Measurements from ENCODE around the gene LARGE1. TPM values are rescaled to one million over a fixed set of nuclear protein-coding genes. Genes with fewer than 3 reads are reported as not detected.
"Not testable (repeated sequence)": the region's sequence is repeated elsewhere in the genome, so short reads cannot be mapped to it uniquely, and the experiment has no call there.

Gene LARGE1
- polyA plus RNA-seq, 3 donors from 2014 or later = 0.04 to 0.29 TPM; not detected in 1

- H3K4me1 Mint-ChIP-seq = no peaks in the 10 kb centered on the region
- no peaks in the 10 kb centered on the region for H3K36me3 Mint-ChIP-seq
- DNase-seq = no peak
- peaks cover 0 to 5% (median 0%) of the 10 kb centered on the region in 6 donors for H3K9me3 Mint-ChIP-seq
- no peak overlapping the region for H3K4me3 Mint-ChIP-seq
- no peak overlapping the region for H3K27ac Mint-ChIP-seq
- peaks cover 0 to 4% (median 4%) of the 10 kb centered on the region in 3 donors for H3K27me3 Mint-ChIP-seq (ENCODE audit: low read depth in 3 of 3)
These were observed 344.5 kb downstream of the LARGE1 start for GRCh38 chr22:33575771-33576170.

GRCh38 chr22:33575041-33575440, 345.2 kb downstream of the LARGE1 start:
- no peak for DNase-seq
- Mint-ChIP-seq H3K4me1 (peaks cover 0 to 2% of the 10 kb centered on the region in 2 donors), H3K9me3 (peaks cover 0 to 5% (median 0%) of the 10 kb centered on the region in 6 donors), H3K4me3 (no peak overlapping the region), H3K36me3 (no peaks in the 10 kb centered on the region), H3K27ac (no peak overlapping the region), H3K27me3 (ENCODE audit: low read depth in 3 of 3) (peaks cover 0 to 4% (median 4%) of the 10 kb centered on the region in 3 donors)

- Mint-ChIP-seq H3K27me3 (ENCODE audit: low read depth in 3 of 3) (peaks cover 0 to 4% (median 2%) of the 10 kb centered on the region in 3 donors), H3K27ac (peak overlapping the region in 1 of 6 donors; percentile 42), H3K36me3 (no peaks in the 10 kb centered on the region), H3K4me3 (no peak overlapping the region), H3K4me1 (peaks cover 7 to 17% of the 10 kb centered on the region in 2 donors), H3K9me3 (peaks cover 0 to 5% (median 0%) of the 10 kb centered on the region in 6 donors)
- no peak for DNase-seq
These were observed 346.8 kb downstream of the LARGE1 start for GRCh38 chr22:33573479-33573878.

GRCh38 chr22:33572086-33572485, 348.2 kb downstream of the LARGE1 start:
- no peak overlapping the region for H3K4me3 Mint-ChIP-seq
- H3K27ac Mint-ChIP-seq = no peak overlapping the region
- DNase-seq = no peak
- no peaks in the 10 kb centered on the region for H3K36me3 Mint-ChIP-seq
- peaks cover 0 to 5% (median 0%) of the 10 kb centered on the region in 6 donors for H3K9me3 Mint-ChIP-seq
- H3K27me3 Mint-ChIP-seq (ENCODE audit: low read depth in 3 of 3) = peaks cover 0 to 4% (median 2%) of the 10 kb centered on the region in 3 donors
- H3K4me1 Mint-ChIP-seq = peaks cover 17 to 30% of the 10 kb centered on the region in 2 donors

- no peak for DNase-seq
- peaks cover 0 to 2% (median 2%) of the 10 kb centered on the region in 3 donors for H3K27me3 Mint-ChIP-seq (ENCODE audit: low read depth in 3 of 3)
- no peaks in the 10 kb centered on the region for H3K36me3 Mint-ChIP-seq
- H3K27ac Mint-ChIP-seq = no peak overlapping the region
- peaks cover 17 to 36% of the 10 kb centered on the region in 2 donors for H3K4me1 Mint-ChIP-seq
- peaks cover 0 to 5% (median 0%) of the 10 kb centered on the region in 6 donors for H3K9me3 Mint-ChIP-seq
- no peak overlapping the region for H3K4me3 Mint-ChIP-seq
These were observed 350.2 kb downstream of the LARGE1 start for GRCh38 chr22:33570110-33570509.

GRCh38 chr22:33569559-33569958, 350.7 kb downstream of the LARGE1 start:
- Mint-ChIP-seq H3K27ac (peak overlapping the region in 1 of 6 donors; percentile 33), H3K9me3 (peaks cover 0 to 4% (median 0%) of the 10 kb centered on the region in 6 donors)

GRCh38 chr22:33569018-33569417, 351.3 kb downstream of the LARGE1 start:
- DNase-seq = no peak
- Mint-ChIP-seq H3K36me3 (no peaks in the 10 kb centered on the region), H3K4me3 (peak overlapping the region in 1 of 5 donors; percentile 1), H3K27ac (no peak overlapping the region), H3K9me3 (peaks cover 0 to 4% (median 0%) of the 10 kb centered on the region in 6 donors), H3K27me3 (ENCODE audit: low read depth in 3 of 3) (peaks cover 0 to 2% (median 0%) of the 10 kb centered on the region in 3 donors), H3K4me1 (peaks cover 17 to 36% of the 10 kb centered on the region in 2 donors)

More at GRCh38 chr22:33569559-33569958, 350.7 kb downstream of the LARGE1 start:
- peaks cover 0 to 2% (median 0%) of the 10 kb centered on the region in 3 donors for H3K27me3 Mint-ChIP-seq (ENCODE audit: low read depth in 3 of 3)
- H3K36me3 Mint-ChIP-seq = no peaks in the 10 kb centered on the region
- H3K4me1 Mint-ChIP-seq = peaks cover 17 to 36% of the 10 kb centered on the region in 2 donors
- peak overlapping the region in 1 of 5 donors; percentile 22 for H3K4me3 Mint-ChIP-seq
- DNase-seq = no peak

- H3K9me3 Mint-ChIP-seq; H3K27me3 Mint-ChIP-seq (ENCODE audit: low read depth in 3 of 3); H3K36me3 Mint-ChIP-seq: not testable (repeated sequence)
- peak; percentile 9 to 32 (median 11) for DNase-seq
- H3K27ac Mint-ChIP-seq = peak overlapping the region in 2 of 6 donors; percentile 4 to 47
- peaks cover 17 to 36% of the 10 kb centered on the region in 2 donors for H3K4me1 Mint-ChIP-seq
- H3K4me3 Mint-ChIP-seq = peak overlapping the region in 1 of 5 donors; percentile 36
These were observed 353.8 kb downstream of the LARGE1 start for GRCh38 chr22:33566495-33566894.

- peaks cover 0 to 3% (median 0%) of the 10 kb centered on the region in 3 donors for H3K36me3 Mint-ChIP-seq
- no peak overlapping the region for H3K27ac Mint-ChIP-seq
- H3K4me1 Mint-ChIP-seq = peaks cover 17 to 36% of the 10 kb centered on the region in 2 donors
- DNase-seq = no peak
- no peaks in the 10 kb centered on the region for H3K27me3 Mint-ChIP-seq (ENCODE audit: low read depth in 3 of 3)
- no peak overlapping the region for H3K4me3 Mint-ChIP-seq
- peaks cover 0 to 4% (median 0%) of the 10 kb centered on the region in 6 donors for H3K9me3 Mint-ChIP-seq
These were observed 354.7 kb downstream of the LARGE1 start for GRCh38 chr22:33565580-33565995.

- Mint-ChIP-seq H3K4me1 (peaks cover 17 to 30% of the 10 kb centered on the region in 2 donors), H3K27me3 (ENCODE audit: low read depth in 3 of 3) (no peaks in the 10 kb centered on the region), H3K9me3 (peaks cover 0 to 5% (median 0%) of the 10 kb centered on the region in 6 donors), H3K4me3 (no peak overlapping the region), H3K27ac (no peak overlapping the region), H3K36me3 (peaks cover 0 to 3% (median 0%) of the 10 kb centered on the region in 3 donors)
- no peak for DNase-seq
These were observed 355.6 kb downstream of the LARGE1 start for GRCh38 chr22:33564683-33565082.

- peaks cover 0 to 3% (median 0%) of the 10 kb centered on the region in 3 donors for H3K36me3 Mint-ChIP-seq
- no peak for DNase-seq
- peaks cover 9 to 18% of the 10 kb centered on the region in 2 donors for H3K4me1 Mint-ChIP-seq
- no peak overlapping the region for H3K4me3 Mint-ChIP-seq
- peaks cover 0 to 5% (median 0%) of the 10 kb centered on the region in 6 donors for H3K9me3 Mint-ChIP-seq
- H3K27ac Mint-ChIP-seq = no peak overlapping the region
- H3K27me3 Mint-ChIP-seq (ENCODE audit: low read depth in 3 of 3) = peaks cover 0 to 2% (median 0%) of the 10 kb centered on the region in 3 donors
These were observed 356.9 kb downstream of the LARGE1 start for GRCh38 chr22:33563220-33563964.

- Mint-ChIP-seq H3K4me3 (no peak overlapping the region), H3K27ac (no peak overlapping the region), H3K4me1 (peaks cover under 1 to 9% of the 10 kb centered on the region in 2 donors), H3K36me3 (peaks cover 0 to 3% (median 0%) of the 10 kb centered on the region in 3 donors), H3K27me3 (ENCODE audit: low read depth in 3 of 3) (peaks cover 0 to 2% (median 0%) of the 10 kb centered on the region in 3 donors), H3K9me3 (peaks cover 0 to 5% (median 0%) of the 10 kb centered on the region in 6 donors)
- no peak for DNase-seq
These were observed 357.8 kb downstream of the LARGE1 start for GRCh38 chr22:33562501-33562900.

GRCh38 chr22:33561149-33561807, 359.0 kb downstream of the LARGE1 start:
- H3K27me3 Mint-ChIP-seq (ENCODE audit: low read depth in 3 of 3) = peaks cover 0 to 2% (median 0%) of the 10 kb centered on the region in 3 donors
- no peak overlapping the region for H3K27ac Mint-ChIP-seq
- no peak overlapping the region for H3K4me3 Mint-ChIP-seq
- no peak for DNase-seq
- H3K36me3 Mint-ChIP-seq = peaks cover 0 to 4% (median 3%) of the 10 kb centered on the region in 3 donors
- H3K4me1 Mint-ChIP-seq = peaks cover 0 to 3% of the 10 kb centered on the region in 2 donors
- peaks cover 0 to 5% (median 0%) of the 10 kb centered on the region in 6 donors for H3K9me3 Mint-ChIP-seq

- Mint-ChIP-seq H3K9me3 (peaks cover 0 to 6% (median 0%) of the 10 kb centered on the region in 6 donors), H3K36me3 (peaks cover 0 to 4% (median 0%) of the 10 kb centered on the region in 3 donors), H3K4me3 (no peak overlapping the region), H3K27ac (no peak overlapping the region), H3K4me1 (peaks cover 19 to 35% of the 10 kb centered on the region in 2 donors), H3K27me3 (ENCODE audit: low read depth in 3 of 3) (peaks cover 2% of the 10 kb centered on the region in 3 donors)
- DNase-seq = no peak
These were observed 362.4 kb downstream of the LARGE1 start for GRCh38 chr22:33557836-33558235.

Measured in immature natural killer cell (primary cell).